ENCODE results near the gene MYO15A.

The MYO15A gene

GRCh38 chr17:18139498-18139897, 30.9 kb downstream of the MYO15A start:
- no peak for DNase-seq (ENCODE audit: low read depth)
- TF ChIP-seq CTCF (IDR thresholded peaks at IDR 0.05; ENCODE audit: low read depth, low read length, missing control alignments): no peak
- H3K4me3 ChIP-seq (ENCODE audit: low read depth, low read length): no peak overlapping the region

GRCh38 chr17:18139949-18140348, 31.4 kb downstream of the MYO15A start:
- TF ChIP-seq CTCF (IDR thresholded peaks at IDR 0.05; ENCODE audit: low read depth, low read length, missing control alignments): peak; percentile 21
- no peak for DNase-seq (ENCODE audit: low read depth)
- no peak overlapping the region for H3K4me3 ChIP-seq (ENCODE audit: low read depth, low read length)

- no peak for DNase-seq (ENCODE audit: low read depth)
- TF ChIP-seq CTCF (IDR thresholded peaks at IDR 0.05; ENCODE audit: low read depth, low read length, missing control alignments): no peak
- no peak overlapping the region for H3K4me3 ChIP-seq (ENCODE audit: low read depth, low read length)
Observed at GRCh38 chr17:18140648-18141047, 32.1 kb downstream of the MYO15A start.

- DNase-seq (ENCODE audit: low read depth): no peak
- no peak overlapping the region for H3K4me3 ChIP-seq (ENCODE audit: low read depth, low read length)
- TF ChIP-seq CTCF (IDR thresholded peaks at IDR 0.05; ENCODE audit: low read depth, low read length, missing control alignments): peak; percentile 42
Observed at GRCh38 chr17:18141210-18141803, 32.8 kb downstream of the MYO15A start.

- no peak for DNase-seq (ENCODE audit: low read depth)
- TF ChIP-seq CTCF (IDR thresholded peaks at IDR 0.05; ENCODE audit: low read depth, low read length, missing control alignments): no peak
- no peak overlapping the region for H3K4me3 ChIP-seq (ENCODE audit: low read depth, low read length)
Observed at GRCh38 chr17:18142417-18142816, 33.9 kb downstream of the MYO15A start.

- no peak for DNase-seq (ENCODE audit: low read depth)
- TF ChIP-seq CTCF (IDR thresholded peaks at IDR 0.05; ENCODE audit: low read depth, low read length, missing control alignments): peak; percentile 60
- H3K4me3 ChIP-seq (ENCODE audit: low read depth, low read length): no peak overlapping the region
Observed at GRCh38 chr17:18143044-18143936, 34.7 kb downstream of the MYO15A start.
